ENCODE results near the gene VPS51. TPM values are rescaled to one million over a fixed set of nuclear protein-coding genes. Genes with fewer than 3 reads are reported as not detected.

VPS51 gene
- polyA plus RNA-seq, 1 experiment, result 86.2 TPM

- POLR2A ChIA-PET, result no interaction called here
- Histone ChIP-seq H3K27me3 (ENCODE audit: control insufficient read depth, insufficient read depth, low read length) (no peaks in the 10 kb centered on the region), H3K4me3 (ENCODE audit: low read depth, low read length) (no peak overlapping the region), H3K36me3 (ENCODE audit: control insufficient read depth, insufficient read depth, low read length) (no peaks in the 10 kb centered on the region)
- CTCF ChIA-PET, result interaction anchor here (1.1 to 1.4 kb wide), 2 partner anchors 37 to 38 kb away, joined by 3 read pairs; no protein-coding TSS in a partner anchor
- no peak for DNase-seq (ENCODE audit: low read depth)
- TF ChIP-seq CTCF (IDR thresholded peaks at IDR 0.05; ENCODE audit: insufficient read depth, low read depth, low read length), result no peak
Observed at GRCh38 chr11:65071907-65072630, 23.9 kb upstream of the VPS51 start.

DNA sequence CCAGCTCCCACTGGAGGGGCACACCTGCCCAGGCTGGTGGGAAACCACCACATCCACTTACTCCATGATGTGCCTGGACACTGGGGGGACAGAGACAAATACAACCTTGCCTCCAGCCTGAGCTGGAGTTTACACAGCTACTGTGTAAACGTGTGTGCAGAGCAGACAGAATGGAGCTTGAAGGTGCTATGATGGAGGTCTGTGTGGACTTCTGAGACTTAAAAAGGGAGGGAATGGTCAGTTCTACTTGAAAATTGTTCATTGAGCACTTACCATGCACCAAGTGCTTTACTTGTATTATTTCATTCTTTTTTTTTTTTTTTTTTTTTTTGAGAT, 23.4 kb upstream of the VPS51 start:
- no peak for DNase-seq (ENCODE audit: low read depth)
- ChIA-PET POLR2A (no interaction called here), CTCF (interaction anchor here (1.4 to 1.6 kb wide), 2 partner anchors 9 to 38 kb away, joined by 3 to 7 read pairs; no protein-coding TSS in a partner anchor)
- Histone ChIP-seq H3K36me3 (ENCODE audit: control insufficient read depth, insufficient read depth, low read length) (no peaks in the 10 kb centered on the region), H3K4me3 (ENCODE audit: low read depth, low read length) (no peak overlapping the region), H3K27me3 (ENCODE audit: control insufficient read depth, insufficient read depth, low read length) (no peaks in the 10 kb centered on the region)
- TF ChIP-seq CTCF (IDR thresholded peaks at IDR 0.05; ENCODE audit: insufficient read depth, low read depth, low read length), result no peak

GRCh38 chr11:65077451-65077850, 18.6 kb upstream of the VPS51 start:
- no peak for TF ChIP-seq CTCF (IDR thresholded peaks at IDR 0.05; ENCODE audit: insufficient read depth, low read depth, low read length)
- H3K36me3 ChIP-seq (ENCODE audit: control insufficient read depth, insufficient read depth, low read length), result no peaks in the 10 kb centered on the region
- POLR2A ChIA-PET, result no interaction called here
- no peak overlapping the region for H3K4me3 ChIP-seq (ENCODE audit: low read depth, low read length)
- CTCF ChIA-PET, result interaction anchor here (1.1 to 2.1 kb wide), 3 partner anchors 28 to 65 kb away, joined by 3 to 7 read pairs (median 3); partner anchors contain the start of gene ARL2
- no peak for DNase-seq (ENCODE audit: low read depth)
- no peaks in the 10 kb centered on the region for H3K27me3 ChIP-seq (ENCODE audit: control insufficient read depth, insufficient read depth, low read length)

DNA sequence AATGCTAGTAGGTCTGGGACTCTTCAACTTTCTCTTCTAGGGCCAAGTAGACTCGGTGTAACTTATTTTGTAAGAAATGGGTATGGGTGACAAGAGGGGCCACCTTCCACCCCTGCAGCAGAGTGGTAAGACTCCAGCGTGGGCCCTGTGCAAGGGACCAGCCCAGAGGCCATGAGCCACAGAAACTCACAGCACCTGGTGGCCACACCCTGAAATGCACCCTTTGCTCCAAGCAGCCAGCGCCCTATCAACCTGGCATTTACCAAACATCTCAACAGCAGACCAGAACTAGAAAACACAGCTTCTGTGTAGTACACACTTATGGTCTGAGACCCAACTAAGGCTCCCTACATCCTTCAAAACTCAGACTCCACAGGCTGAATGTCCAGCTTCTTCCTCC, 17.9 kb upstream of the VPS51 start:
- POLR2A ChIA-PET, result no interaction called here
- no peak for DNase-seq (ENCODE audit: low read depth)
- no peaks in the 10 kb centered on the region for H3K36me3 ChIP-seq (ENCODE audit: control insufficient read depth, insufficient read depth, low read length)
- CTCF ChIA-PET, result interaction anchor here (1.1 to 2.1 kb wide), 2 partner anchors 64 to 65 kb away, joined by 3 to 7 read pairs; partner anchors contain the start of gene ARL2
- TF ChIP-seq CTCF (IDR thresholded peaks at IDR 0.05; ENCODE audit: insufficient read depth, low read depth, low read length), result peak; percentile 59
- no peaks in the 10 kb centered on the region for H3K27me3 ChIP-seq (ENCODE audit: control insufficient read depth, insufficient read depth, low read length)
- no peak overlapping the region for H3K4me3 ChIP-seq (ENCODE audit: low read depth, low read length)

DNA sequence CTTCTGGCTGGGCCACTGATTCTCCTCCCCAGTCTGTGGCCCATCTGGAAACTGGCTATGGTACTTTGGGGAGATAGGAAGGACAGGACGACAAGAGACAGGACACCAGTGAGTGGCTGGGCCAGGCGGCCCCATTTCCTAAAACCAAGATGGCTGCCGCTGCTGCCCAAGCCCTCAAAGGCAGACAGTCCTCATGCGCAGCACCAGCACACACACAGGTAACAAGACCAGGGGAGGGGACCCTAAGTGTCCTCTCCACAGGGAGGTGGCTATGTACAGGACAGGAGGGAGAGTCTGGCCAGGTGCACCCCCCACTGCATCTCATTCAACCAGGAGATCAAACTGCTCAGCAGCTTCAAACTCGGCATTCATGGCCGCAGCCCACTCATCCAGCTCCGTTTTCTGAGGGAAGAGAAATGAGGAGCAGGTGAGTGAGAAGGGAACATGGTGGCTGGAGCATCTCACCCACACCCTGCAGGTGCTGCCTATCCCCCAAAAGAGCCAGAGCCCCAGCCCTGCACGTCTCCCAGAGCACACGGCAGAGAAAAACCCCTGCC, 17.1 kb upstream of the VPS51 start:
- no peaks in the 10 kb centered on the region for H3K36me3 ChIP-seq (ENCODE audit: control insufficient read depth, insufficient read depth, low read length)
- no peak overlapping the region for H3K4me3 ChIP-seq (ENCODE audit: low read depth, low read length)
- TF ChIP-seq CTCF (IDR thresholded peaks at IDR 0.05; ENCODE audit: insufficient read depth, low read depth, low read length), result no peak
- CTCF ChIA-PET, result interaction anchor here (0.6 kb wide), 1 partner anchor 27 kb away, joined by 4 read pairs; no protein-coding TSS in a partner anchor
- DNase-seq (ENCODE audit: low read depth), result no peak
- no peaks in the 10 kb centered on the region for H3K27me3 ChIP-seq (ENCODE audit: control insufficient read depth, insufficient read depth, low read length)
- POLR2A ChIA-PET, result no interaction called here
